ENCODE measurements around the gene CEP55. TPM values are rescaled to one million over a fixed set of nuclear protein-coding genes. Genes with fewer than 3 reads are reported as not detected.

The CEP55 gene
- total and polyA plus RNA-seq, 4 donors: under 0.01 to 4.1 (median 0.46) TPM

- TF ChIP-seq REST (IDR thresholded peaks at IDR 0.05) (no peak), HNF4A (conservative IDR thresholded peaks at IDR 0.05) (no peak), HNF4G (IDR thresholded peaks at IDR 0.05) (no peak)
These were observed 81.2 kb downstream of the CEP55 start (continued) for GRCh38 chr10:93577565-93577964.

Small RNA genes lying within 50 kb of the gene (small RNA-seq; reads per million reads assigned to genes)
- not detected for gene RNA5SP323

Other genes starting within 250 kb of the CEP55 start
- gene MYOF, start 14.3 kb upstream of the CEP55 start, total RNA-seq: 1 to 10 TPM; 4.0 to 5.7 TPM
- 1 to 10 TPM in 1 of 2 donors, under 1 TPM in 1; 0.89 to 2.5 TPM for gene MYOF, start 14.3 kb upstream of the CEP55 start, polyA plus RNA-seq
- gene FFAR4, start 70.1 kb downstream of the CEP55 start, total RNA-seq: under 1 TPM; 0.14 to 0.17 TPM
- gene FFAR4, start 70.1 kb downstream of the CEP55 start, polyA plus RNA-seq: under 1 TPM; 0.21 to 0.28 TPM
- 1,000 to 10,000 TPM; 1,174 to 2,873 TPM for gene RBP4, start 104.6 kb downstream of the CEP55 start, total RNA-seq
- gene RBP4, start 104.6 kb downstream of the CEP55 start, polyA plus RNA-seq: over 10,000 TPM in 1 of 2 donors, 1,000 to 10,000 TPM in 1; 5,034 to 10,329 TPM
- not detected for gene PDE6C, start 115.9 kb downstream of the CEP55 start, total RNA-seq
- gene PDE6C, start 115.9 kb downstream of the CEP55 start, polyA plus RNA-seq: not detected
- 1 to 10 TPM; 4.8 to 6.9 TPM for gene FRA10AC1, start 206.0 kb downstream of the CEP55 start, total RNA-seq
- 10 to 100 TPM in 1 of 2 donors, 1 to 10 TPM in 1; 2.5 to 19.2 TPM for gene FRA10AC1, start 206.0 kb downstream of the CEP55 start, polyA plus RNA-seq